Nephron (organoid): Measurements from ENCODE around the gene FSTL4.

ENCODE experiments used
- H3K27ac Mint-ChIP-seq, 3 experiments: 2 replicates each; pipeline ENCODE4 v1.8.0; 2020; ENCODE audit warnings: mixed read lengths in 3 of 3, mild to moderate bottlenecking in 2 of 3, moderate library complexity in 1 of 3
- H3K27me3 Mint-ChIP-seq: 2 replicates; pipeline ENCODE4 v1.8.0; 2021; ENCODE audit warnings: low read depth, mild to moderate bottlenecking, moderate library complexity, mixed read lengths
- H3K36me3 Mint-ChIP-seq: 2 replicates; pipeline ENCODE4 v1.8.0; 2020; ENCODE audit warnings: low read depth, mixed read lengths
- H3K4me1 Mint-ChIP-seq: 2 replicates; pipeline ENCODE4 v1.8.0; 2020; ENCODE audit warnings: mixed read lengths
- H3K4me3 Mint-ChIP-seq, 3 experiments: 2 replicates each; pipeline ENCODE4 v1.8.0; 2020; ENCODE audit warnings: mild to moderate bottlenecking in 3 of 3, mixed read lengths in 3 of 3, moderate library complexity in 2 of 3
- H3K9me3 Mint-ChIP-seq: 2 replicates; pipeline ENCODE4 v1.8.0; 2020; ENCODE audit warnings: mixed read lengths
- CTCF ChIP-seq, 3 experiments: fragments of 200-600 bp; sonication (generic); IDR thresholded peaks; one replicate each; pipeline ENCODE4 v1.5.0; 2021; ENCODE audit warnings: antibody characterized with exemption in 3 of 3; ENCODE audit not compliant: unreplicated experiment in 3 of 3

Gene FSTL4

GRCh38 chr5:133259199-133259997, 352.9 kb downstream of the FSTL4 start:
- H3K27me3 Mint-ChIP-seq: peaks cover 49% of the 10 kb centered on the region
- no peaks in the 10 kb centered on the region for H3K9me3 Mint-ChIP-seq
- no peak overlapping the region for H3K27ac Mint-ChIP-seq
- no peaks in the 10 kb centered on the region for H3K36me3 Mint-ChIP-seq
- TF ChIP-seq CTCF (IDR thresholded peaks at IDR 0.05; ENCODE audit: unreplicated experiment in 3 of 3): no peak
- H3K4me3 Mint-ChIP-seq: no peak overlapping the region
- peaks cover 4% of the 10 kb centered on the region for H3K4me1 Mint-ChIP-seq

GRCh38 chr5:133257977-133258376, 354.4 kb downstream of the FSTL4 start:
- H3K27me3 Mint-ChIP-seq: peaks cover 46% of the 10 kb centered on the region
- peaks cover 4% of the 10 kb centered on the region for H3K4me1 Mint-ChIP-seq
- H3K36me3 Mint-ChIP-seq: no peaks in the 10 kb centered on the region

GRCh38 chr5:133256276-133256675, 356.1 kb downstream of the FSTL4 start:
- Mint-ChIP-seq H3K4me1 (peaks cover 15% of the 10 kb centered on the region), H3K4me3 (no peak overlapping the region), H3K27me3 (peaks cover 47% of the 10 kb centered on the region), H3K36me3 (no peaks in the 10 kb centered on the region), H3K27ac (no peak overlapping the region), H3K9me3 (no peaks in the 10 kb centered on the region)
- TF ChIP-seq CTCF (IDR thresholded peaks at IDR 0.05; ENCODE audit: unreplicated experiment in 3 of 3): no peak

More at GRCh38 chr5:133257977-133258376, 354.4 kb downstream of the FSTL4 start:
- Mint-ChIP-seq H3K9me3 (no peaks in the 10 kb centered on the region), H3K4me3 (no peak overlapping the region), H3K27ac (no peak overlapping the region)
- TF ChIP-seq CTCF (IDR thresholded peaks at IDR 0.05; ENCODE audit: unreplicated experiment in 3 of 3): no peak

GRCh38 chr5:133254803-133255202, 357.5 kb downstream of the FSTL4 start:
- TF ChIP-seq CTCF (IDR thresholded peaks at IDR 0.05; ENCODE audit: unreplicated experiment in 3 of 3): no peak
- Mint-ChIP-seq H3K9me3 (no peaks in the 10 kb centered on the region), H3K4me1 (peaks cover 19% of the 10 kb centered on the region), H3K4me3 (no peak overlapping the region), H3K36me3 (no peaks in the 10 kb centered on the region), H3K27ac (no peak overlapping the region), H3K27me3 (peaks cover 58% of the 10 kb centered on the region)

GRCh38 chr5:133253671-133254070, 358.7 kb downstream of the FSTL4 start:
- Mint-ChIP-seq H3K4me3 (no peak overlapping the region), H3K27me3 (peaks cover 51% of the 10 kb centered on the region), H3K4me1 (peaks cover 27% of the 10 kb centered on the region), H3K36me3 (no peaks in the 10 kb centered on the region), H3K9me3 (no peaks in the 10 kb centered on the region), H3K27ac (no peak overlapping the region)
- no peak for TF ChIP-seq CTCF (IDR thresholded peaks at IDR 0.05; ENCODE audit: unreplicated experiment in 3 of 3)

GRCh38 chr5:133253070-133253469, 359.3 kb downstream of the FSTL4 start:
- TF ChIP-seq CTCF (IDR thresholded peaks at IDR 0.05; ENCODE audit: unreplicated experiment in 3 of 3): no peak
- Mint-ChIP-seq H3K4me3 (no peak overlapping the region), H3K9me3 (no peaks in the 10 kb centered on the region), H3K36me3 (no peaks in the 10 kb centered on the region), H3K4me1 (peaks cover 33% of the 10 kb centered on the region), H3K27ac (no peak overlapping the region), H3K27me3 (peaks cover 51% of the 10 kb centered on the region)
